A172 (cell line): ENCODE data around the gene THPO. TPM values are rescaled to one million over a fixed set of nuclear protein-coding genes. Genes with fewer than 3 reads are reported as not detected.
A peak's percentile ranks its signal among the peaks of the same experiment; 100 is the strongest.

Source experiments
- DNase-seq: peaks from one replicate; pipeline ENCODE4 v3.0.0-alpha.2; 2015; ENCODE audit warnings: low spot score
- total RNA-seq: library from RNA; depleted of rRNA; stranded (reverse); fragments of >200 nt; shearing (Covaris generic); gene quantifications from 2 replicates; pipeline ENCODE4 v1.2.3, GENCODE V29; 2014

Gene THPO
- total RNA-seq, 1 experiment from 2014 or later = 0.43 TPM

DNA sequence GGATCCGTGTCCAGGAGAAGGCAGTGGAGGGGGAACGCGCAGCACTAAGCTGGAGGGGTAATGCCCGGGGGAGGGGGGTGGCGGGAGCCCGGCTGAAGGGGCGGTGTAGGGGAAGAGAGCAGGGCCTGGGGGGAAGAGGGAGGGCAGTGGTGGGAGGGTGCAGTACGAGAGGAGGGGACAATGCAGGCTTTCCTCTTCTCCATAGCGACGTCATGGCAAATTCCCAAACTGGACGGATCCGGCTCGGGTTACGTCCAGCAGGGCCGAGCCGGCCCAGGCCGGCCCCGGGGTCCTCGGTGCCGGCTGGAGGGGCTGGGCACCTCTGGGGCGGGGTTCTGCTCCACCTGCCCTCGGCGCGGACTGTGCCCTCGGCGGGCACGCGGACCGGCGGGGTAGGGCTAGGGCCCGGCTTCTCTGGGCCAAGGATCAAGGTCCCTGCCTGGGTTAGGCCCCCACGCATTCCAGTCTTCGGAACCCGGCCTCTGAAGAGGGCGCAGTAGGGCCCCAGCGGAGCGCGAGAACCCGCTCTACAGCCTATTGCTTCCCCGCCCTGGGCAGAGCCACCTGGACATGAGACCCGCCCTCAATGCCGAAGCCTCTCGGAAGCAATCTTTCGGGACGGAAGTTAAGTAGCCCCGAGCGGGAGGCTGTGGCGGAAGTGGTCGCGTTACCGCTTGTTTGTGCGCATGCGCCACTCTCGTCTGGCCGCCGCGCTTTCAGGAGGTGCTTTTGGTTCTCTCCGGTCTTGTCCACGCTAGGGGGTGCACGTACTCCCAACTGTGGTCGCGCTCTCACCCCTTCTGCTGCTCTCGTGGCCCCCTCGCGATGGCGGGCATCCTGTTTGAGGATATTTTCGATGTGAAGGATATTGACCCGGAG lies 15.1 kb downstream of the THPO start:
- DNase-seq = peak; percentile 97

DNA sequence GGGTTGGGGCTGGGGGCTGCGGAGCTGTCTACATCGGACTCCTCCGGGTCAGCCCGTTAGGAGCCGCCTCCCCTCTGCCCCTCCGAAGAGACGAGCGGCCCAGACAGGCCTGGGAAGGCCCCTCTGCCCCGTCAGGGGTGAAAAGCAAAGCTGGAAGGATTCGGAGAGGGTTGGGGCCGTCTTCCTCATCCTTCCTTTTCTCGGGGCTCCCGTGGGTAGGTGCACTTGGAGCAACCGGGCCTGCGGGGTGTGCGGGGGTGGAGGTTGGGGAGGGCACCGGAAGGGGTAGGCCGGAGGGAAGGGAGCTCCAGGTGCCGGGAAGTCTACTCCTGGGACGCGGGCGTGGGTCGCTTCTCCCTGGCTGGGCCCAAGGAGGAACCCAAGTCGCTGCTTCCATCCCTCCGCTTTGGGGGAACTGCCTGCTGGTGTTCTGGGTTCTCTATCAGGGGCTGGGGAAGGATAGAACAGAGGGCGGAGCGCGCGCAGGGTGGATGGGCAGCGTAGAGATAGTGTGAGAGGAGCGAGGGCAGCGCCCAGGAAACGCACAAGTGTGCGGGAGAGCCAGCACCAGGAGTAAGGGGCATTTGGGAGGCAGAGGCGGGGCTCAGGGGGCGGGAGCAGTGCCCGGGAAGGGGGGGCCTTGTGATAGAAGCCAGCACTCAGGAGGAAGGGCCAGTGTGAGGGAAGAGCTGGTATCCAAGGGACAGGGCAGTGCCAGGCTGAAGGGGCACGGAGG lies 15.9 kb downstream of the THPO start:
- peak; percentile 72 for DNase-seq

DNA sequence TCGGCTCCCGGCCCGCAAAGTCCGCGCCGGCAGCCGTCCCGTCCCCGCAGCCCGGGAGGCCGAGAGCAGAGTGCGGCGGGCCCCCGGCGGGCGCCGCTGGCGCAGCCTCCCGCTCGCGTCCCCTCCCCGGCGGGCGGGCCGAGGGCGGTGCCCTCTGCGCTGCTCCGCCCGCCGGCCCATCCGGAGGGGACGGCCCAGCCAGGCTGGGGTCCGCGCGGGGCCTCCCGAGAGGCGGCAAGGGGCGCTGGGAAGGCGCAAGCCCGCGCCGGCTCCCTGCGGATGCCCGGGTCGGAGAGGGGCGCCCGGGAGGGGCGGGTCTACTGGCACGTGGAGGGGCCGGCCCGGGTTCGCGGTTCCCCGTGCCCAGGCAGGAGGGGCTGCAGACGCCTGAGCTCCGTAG lies 16.5 kb downstream of the THPO start, which contains the start of the genes CLCN2 and POLR2H:
Gene CLCN2, minus strand, starts transcription at position 74 of the 400 bp plus-strand sequence. CDS start 126 bp downstream, outside the sequence.
Gene POLR2H, plus strand, starts transcription at position 179 of the 400 bp plus-strand sequence. CDS start 1,783 bp downstream, outside the sequence.
- no peak for DNase-seq

DNA sequence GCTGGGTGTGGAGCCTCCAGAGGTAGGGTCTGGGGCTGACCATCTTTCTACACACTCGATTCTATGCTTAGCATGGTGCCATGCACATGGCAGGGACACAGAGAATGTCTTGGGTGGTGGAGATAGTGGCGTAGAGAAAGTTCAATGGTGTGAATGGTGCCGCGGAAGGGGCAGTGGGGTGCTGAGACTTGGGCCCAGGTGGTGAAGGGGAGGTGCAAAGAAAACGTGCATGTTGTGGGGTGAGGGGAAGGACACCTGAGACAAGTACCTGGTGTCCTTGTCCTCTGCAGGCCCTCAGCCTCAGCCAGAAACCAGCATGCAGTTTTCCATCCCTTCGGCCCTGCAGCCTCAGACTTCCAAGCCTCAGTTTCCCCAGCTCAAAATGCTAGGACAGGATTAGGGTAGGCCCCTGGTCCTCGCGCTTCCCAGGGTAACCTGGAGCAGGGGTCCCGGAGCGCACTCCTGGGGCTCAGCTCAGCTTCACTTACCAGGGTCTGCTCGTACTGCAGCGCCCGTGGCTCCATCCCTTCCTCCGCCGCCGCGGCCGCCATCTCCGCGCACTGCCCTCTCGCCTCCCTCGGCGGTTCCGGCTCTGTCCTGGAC lies 17.0 kb downstream of the THPO start:
- DNase-seq = no peak

DNA sequence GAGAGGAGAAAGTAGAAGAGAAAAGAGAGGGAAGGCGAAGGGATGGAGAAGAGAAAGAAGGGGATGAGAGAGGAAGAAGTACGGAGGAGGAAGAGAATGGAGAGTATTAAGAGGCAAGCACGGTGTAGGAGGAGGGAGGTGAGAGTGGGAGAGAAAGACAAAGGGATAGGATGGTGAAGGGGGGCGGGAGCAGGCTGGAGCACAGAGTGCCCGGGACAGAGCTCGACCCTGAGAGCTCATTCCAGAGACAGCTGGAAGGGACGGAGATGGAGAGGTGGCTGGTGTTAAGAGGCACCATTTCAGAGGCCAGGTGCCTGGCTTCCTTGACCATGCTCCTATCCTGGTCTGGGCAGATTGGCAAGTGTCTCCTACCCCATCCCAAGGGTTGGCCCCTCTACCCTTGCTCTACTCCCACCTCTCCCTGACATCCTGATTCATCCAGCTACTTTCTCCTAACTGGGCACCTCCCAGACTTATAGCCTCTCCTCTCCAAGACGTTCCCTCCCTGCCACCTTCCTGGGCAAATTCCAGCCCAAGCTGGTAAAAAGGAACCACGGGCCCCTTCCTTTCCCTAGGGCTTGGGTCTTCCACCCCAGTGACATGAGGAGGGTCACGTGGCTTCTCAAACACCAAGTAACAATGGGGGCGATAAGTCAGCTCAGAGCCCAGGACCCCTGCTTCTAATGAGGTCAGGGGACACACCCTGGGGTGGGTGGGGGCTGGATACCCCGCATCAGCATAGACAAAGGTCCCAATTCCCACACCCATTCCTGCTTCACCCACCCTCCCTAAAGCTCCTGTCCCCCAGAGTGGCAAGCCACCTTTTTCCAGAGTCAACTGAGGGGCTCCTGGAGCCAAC lies 17.7 kb downstream of the THPO start:
- no peak for DNase-seq

DNA sequence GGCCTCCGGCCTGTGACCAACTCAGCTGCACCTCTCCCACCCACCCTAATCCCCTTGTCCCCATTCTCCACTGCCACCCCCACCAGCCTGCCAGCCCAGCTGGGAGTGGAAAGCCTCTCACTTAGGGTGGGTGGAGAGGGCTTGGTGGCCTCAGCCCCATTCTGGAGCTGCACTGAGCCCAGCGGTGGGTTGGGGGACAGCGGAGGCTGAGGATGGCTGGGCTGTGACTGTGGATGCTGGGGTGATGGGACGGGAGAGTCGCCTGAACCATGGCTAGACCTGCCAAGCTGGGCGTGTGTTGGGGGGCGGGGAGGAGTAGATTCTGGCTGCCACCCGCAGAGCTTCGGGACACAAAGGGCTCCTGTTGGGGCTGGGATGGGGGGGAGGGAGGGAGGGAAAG lies 18.4 kb downstream of the THPO start:
- DNase-seq = no peak

DNA sequence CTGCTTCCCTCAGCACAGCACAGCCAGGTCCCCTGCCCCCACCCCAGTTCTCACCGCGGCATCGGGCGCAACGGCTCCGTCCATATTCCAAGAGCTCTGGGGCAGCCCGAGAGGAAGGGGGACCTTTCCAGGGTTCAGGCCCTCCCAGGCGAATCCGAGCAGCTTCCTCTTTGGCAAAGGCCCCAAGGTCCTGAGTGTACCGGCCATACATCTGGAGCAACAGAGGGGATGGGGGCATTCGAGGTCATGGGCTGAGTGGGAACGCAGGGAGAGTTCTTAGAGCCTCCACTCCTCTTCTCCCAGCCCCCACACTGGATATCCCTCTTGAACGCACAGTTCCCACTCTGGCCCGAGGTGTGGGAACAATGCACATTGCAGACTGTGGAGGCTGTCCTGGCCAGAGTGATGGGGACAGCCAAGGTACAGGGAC lies 19.1 kb downstream of the THPO start:
- DNase-seq = no peak

DNA sequence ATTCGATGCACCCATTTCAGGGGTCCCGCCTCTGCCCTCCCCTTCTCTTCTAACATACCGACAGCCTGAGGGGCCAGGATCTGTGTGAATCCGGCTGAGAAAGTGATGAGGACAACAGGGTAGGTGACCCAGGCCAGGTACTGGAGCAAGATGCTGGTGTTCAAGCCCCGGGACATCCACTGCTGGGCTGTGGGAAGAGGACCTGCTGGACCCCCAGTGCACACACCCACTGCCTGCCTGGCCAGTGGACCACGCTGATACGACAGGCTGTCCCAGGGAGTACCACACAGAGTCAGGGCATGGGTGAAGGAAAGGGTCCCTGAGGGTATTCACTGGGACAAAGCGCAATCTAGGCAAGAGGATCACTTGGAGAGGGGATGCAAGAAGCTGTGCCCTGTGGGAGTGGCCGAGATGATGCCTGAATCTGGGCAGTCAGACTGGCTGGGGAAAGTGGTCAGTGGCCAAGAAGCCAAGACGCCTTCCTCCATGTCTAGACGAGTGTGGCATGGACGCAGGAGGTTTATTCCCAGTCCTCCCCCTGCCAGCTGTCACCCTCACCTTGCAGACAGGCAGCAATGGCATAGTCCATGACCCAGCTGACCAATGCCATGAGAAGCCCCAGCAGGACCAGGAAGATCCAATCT lies 19.8 kb downstream of the THPO start:
- no peak for DNase-seq

DNA sequence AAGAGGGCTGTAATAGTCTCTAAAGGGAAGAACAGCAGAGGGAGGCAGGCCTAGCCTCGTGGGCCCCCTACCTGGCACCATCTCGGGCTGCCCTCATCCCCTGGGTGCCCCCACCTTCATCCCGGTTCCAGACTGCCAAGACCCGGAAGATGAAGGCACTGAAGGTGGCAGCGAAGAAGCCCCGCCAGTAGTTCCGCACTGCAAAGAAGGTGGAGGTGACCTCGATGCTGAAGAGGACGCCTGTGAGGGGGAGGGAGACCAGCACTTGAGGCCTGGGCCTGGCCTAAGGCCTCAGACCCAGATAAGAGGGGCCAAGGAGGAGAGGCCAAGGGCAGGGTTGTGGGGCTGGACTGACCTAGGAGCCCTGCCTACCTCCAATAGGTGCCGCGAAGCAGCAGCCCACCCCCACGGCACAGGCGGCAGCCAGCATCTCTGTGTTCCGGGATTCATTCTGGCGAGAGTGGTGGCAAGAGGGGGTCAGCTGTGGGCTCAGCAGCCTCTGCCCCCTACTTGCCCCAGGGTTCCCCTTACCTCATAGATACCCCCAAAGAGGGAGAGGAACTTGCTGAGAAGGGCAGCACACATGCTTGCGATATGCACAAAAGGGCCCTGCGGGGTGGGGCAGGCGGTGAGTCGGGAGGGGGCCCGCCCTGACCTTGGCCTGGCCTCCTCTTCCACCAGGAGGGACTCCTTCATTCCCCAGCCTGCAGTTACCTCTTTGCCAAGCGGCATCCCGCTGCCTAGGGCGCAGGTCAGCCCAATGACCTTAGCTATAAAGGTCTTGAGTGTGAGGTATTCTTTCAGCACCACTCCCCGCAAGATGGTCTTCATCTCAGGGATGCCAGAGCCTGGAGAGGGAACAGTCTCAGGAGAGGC lies 20.5 kb downstream of the THPO start:
- DNase-seq = no peak

DNA sequence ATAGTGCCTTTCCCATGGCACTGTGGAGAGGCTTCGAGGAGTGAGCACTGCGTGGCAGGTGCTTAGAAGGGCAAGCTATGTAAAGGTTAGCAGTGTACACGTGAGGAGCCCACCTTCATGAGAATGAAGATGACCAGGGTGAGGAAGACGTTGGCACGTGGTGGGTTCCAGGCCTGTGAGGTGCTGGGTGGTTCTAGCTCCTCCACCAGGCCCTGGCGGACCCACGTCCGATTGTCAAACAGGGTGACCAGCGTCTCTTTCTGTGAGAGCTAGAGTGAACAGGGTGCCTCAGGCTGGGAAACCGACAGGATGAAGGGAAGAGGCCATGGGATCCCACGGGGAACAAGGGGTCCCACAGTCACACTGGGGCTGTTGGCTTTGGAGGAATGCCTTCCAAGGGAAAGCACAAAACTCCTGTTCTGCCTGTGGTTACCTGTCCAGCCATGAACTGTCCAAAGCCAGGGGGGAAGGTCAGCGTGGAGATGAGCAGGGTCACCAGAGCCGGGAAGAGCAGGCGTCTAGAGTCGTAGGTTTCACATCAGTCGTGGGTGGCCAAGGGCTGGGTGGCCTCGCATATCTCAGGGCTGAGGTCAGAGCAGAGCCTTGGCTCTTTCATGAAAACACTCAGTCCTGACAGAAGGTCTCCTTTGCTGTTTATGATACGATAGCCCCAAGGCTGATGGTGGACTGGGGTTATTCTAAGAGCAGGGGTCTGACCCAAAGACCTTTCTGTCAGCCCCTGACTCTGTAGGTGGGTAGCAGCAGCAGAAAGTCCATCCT lies 22.6 kb downstream of the THPO start:
- no peak for DNase-seq

DNA sequence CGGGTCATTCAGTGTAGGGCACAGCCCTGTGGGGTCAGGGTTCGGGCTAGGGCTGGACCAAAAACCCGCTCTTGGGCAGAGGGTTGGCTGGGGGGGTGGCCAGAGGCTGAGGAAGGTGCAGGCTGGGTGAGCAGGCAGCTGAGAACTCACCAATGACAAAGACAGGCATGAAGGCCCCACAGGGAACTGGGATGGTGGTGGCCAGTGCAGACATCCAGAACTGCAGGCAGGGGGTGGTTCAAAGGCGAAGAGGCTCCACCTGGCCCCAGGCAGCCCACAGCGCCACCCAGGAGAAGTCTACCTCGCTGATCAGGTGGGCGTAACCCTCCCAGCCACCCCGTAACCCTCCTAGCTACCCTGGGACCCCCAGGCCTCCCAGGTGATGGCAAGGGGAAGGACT lies 23.3 kb downstream of the THPO start:
- DNase-seq = no peak

DNA sequence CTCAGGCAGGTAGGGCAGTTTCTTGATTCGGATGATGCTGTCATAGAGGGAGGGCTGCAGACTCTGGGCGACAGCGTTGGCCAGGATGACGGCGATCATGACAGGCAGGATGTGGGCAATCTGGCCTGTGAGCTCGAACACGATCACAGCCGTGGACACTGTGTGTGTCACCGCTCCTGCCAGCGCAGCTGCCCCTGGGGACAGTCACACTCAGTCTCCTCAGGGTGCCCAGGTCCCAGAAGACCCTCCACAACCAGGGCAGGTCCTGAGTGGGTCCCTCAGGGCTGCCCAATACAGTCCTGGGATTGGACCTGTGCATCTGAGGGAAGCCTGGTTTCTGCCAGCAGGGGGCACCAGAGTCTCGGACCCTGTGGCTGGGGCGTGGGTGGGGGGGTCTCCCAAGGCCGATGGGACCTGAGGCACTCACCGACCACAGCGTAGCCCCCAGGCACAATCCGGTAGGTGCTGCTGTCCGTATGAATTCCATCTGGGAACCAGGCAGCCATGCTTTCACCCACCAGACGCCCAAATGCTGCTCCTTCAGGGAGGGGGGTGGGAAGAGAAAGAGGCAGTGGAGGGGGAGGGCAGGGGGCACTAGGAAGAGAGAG lies 23.8 kb downstream of the THPO start:
- DNase-seq = no peak

DNA sequence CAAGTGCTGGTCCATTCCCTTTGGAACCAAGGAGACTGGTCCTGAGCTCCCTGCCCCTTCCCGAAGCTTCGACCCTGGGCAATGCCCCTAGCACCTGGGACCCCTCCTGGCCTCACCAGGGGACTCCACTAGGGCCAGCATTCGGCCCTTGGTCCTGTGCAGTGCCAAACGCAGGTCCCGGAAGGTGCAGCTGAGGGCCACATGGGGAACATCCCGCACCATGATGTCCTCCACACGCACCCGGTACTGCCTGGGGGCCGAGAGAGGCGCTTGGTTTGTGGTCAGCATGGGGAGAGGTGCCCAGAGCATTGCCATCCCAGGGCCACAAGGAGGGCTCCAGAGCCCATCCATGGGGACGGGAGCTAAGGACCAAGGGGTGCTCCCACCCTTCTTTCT lies 24.5 kb downstream of the THPO start:
- DNase-seq = no peak

DNA sequence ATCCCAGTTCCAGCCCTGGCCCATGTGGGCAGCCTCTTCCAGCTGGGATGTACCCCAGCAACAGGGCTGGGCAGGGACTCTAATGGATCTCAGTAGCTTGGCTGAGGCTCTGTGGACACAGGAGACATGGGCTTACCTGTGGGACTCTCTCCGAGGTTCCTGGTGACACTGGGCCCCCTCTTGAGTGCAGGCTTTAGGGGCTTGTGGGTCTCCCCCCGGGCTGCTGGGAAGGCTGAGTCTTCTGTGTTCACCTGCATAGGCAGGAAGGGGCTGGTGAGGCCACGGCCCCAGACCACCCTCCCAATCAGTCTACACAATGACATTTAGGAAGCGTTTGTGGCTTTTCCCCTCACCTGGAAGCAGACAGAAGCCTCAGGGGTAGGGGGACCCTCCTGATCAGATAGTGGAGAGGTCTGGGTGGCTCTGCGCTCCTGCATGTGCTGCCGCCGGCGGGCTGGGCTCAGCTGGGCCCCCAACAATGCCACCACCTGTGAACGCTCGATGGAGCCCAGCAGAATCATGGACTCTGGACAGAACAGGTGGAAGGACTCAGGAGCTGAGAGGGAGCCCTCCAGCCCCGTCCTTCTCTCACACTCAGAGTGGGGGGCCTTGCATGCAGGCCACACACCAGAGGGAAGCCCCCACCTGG lies 25.0 kb downstream of the THPO start:
- DNase-seq = no peak

DNA sequence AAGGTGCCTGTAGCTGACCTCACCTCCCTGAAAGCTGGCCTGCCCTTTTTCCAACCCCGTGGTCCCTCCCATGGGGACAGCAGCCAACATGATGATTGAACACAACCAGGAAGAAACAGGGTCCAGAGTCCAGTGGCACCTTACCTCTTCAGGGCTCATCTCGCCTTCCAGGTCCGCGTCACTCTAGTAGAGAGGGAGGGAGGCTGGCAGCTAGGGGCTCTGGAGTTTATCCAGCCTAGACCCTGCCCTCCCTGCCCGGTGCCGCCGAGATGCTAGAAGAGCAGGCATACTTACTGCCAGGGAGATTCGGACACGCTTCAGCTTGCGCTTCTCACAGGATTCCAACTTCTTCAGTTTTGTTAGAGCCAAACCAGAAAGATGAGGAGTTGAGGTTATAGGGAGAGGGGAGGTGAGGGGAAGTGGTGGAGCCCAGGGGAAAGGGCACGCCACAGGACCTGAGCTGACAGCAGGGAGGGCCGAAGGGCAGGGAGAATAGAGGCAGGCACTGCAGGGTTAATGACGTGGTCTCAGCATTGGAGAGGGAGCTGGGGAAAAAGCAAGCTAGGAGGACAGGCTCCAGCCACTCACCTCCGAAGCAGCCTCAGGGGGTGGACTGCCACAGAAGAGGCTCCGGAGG lies 25.7 kb downstream of the THPO start:
- DNase-seq = no peak

DNA sequence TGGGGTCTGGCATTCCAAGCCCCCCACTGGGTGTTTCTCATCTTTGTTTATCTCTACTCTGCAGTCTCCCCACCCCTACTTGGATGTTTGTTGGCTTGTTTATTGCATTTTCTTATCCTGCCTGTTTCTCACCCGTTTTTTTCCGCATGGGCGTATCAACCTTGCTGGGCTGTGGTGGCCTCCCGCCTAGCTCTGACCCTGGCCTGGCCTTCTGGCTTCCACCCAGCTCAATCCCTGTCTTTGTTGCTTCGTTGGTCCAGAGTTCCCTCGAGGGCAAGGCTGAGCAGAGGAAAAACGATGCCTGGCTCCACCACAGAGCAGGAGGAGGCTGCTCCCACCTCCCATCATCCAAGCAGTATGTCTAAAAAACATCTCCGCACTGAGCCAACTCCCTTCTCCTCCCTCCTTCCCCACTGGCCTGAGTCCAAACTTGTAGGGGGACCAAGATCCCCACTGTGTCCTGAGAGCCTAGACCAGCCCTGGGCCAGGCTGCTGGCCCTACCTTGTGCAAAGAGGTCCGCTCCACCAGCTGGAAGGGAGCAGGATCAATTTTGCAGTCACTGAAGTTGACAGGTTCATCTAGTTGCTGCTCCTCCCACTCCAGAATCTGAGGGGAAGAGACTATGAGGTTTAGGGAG lies 26.4 kb downstream of the THPO start:
- DNase-seq = no peak

DNA sequence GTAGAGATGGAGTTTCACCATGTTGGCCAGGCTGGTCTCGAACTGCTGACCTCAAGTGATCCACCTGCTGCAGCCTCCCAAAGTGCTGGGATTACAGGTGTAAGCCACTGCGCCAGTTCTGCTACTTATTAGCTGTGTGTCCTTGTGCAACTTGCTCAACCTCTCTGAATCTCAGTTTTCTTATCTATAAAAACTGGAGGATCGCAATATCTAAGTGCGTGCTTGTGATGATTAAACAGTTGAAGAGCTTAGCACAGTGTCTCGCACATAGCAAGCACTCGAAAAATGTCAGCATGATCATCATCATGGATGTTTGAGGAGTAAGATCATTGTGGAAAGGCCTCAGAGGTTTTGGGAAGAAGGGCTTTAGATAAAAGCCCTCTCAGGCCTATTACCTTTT lies 27.4 kb downstream of the THPO start:
- no peak for DNase-seq
